COR-L47 (cell line): ENCODE data around the gene PRKAR1B.

Experiments
- DNase-seq: peaks from one replicate; lab custom pipeline; 2025; lab: John Stamatoyannopoulos, UW

Gene PRKAR1B

DNA sequence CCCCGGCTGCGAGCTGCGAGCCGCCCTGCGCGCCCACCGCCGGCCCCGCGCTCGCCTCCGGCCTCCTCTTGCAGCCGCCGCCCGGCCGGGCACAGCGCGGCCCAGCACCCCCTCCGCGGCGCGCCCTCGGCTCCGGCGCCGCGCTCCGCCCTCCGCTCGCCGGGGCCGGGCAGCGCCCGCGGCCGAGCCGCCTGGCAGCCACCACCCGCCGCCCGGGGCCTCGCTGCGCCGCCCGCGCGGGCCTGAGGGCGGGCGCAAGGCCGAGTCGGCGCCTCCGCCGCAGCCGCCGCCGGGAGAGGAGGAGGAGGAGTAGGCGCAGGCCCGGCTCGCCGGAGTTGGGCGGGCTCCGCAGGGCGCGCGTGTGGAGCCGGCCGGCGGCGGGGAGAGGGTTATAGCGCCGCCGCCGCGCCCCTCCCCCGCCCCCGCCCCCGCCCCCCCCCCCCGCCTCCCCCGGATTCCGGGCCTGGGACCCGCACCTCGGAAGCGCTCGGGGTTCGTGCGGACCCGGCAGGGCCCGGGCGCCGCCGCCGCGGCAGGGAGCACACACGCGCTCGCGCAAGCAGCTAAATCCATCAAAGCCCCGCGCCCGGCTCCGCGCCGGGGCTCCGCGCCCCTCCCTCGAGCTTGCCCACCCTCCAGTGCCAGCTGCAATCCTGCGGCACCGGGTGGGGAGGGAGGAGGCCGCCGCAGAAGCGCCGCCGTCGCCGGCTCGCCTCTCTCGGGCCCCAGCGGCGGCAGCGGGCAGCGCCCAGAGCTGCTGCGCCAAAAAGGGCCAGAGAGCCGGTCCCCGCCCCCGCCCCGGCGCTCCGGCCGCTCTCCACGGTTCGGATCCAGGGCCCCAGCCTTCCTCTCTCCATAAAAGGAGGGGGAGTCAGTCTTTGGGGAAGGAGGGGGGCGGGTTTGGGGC lies 207.3 kb downstream of the PRKAR1B start, which contains the start of gene PDGFA:
Gene PDGFA (minus strand): TSS at position 363 of the 907 bp plus-strand sequence. CDS start 845 bp downstream, outside the sequence.
- peak; percentile 26 for DNase-seq

DNA sequence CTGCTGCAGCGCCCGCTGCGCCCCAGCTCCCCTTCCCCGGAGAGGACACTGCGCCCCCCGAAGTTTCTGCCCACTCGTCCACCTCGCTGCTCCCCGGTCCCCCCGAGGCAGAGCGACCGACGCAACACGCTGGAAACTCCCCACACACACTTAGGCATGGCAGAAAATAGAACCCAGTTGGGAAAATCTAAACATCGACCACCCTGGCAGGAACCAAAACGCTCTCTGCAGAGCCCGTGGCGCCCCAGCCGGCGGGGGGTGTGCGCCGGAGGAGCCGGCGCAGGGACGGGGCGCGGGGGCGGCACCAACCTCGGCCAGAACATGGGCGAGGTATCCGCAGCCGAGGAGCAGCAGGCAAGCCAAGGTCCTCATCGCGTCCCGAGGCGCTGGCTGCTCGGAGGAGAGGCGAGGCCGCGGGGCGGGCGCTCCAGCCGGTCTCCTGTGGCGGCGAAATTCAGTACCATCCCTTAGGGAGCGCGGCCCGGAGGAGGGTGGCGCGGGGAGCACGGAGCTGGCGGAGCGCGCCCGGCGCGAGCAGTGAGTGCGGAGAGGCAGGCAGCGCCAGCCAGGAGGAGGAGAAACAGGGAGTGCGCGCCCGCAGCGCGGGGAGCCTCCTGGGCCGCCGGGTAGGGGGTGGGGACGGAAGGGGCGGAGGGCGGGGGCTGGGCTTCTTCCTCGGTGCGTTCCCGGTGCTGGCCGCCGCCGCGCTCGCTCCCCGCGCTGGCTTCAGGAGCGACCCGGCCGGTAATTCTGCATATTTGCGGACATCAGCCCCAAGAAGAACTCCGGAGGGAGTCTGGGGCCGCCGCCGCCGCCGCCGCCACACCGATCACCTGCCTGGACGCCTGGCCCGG lies 208.2 kb downstream of the PRKAR1B start:
- peak; percentile 54 for DNase-seq

DNA sequence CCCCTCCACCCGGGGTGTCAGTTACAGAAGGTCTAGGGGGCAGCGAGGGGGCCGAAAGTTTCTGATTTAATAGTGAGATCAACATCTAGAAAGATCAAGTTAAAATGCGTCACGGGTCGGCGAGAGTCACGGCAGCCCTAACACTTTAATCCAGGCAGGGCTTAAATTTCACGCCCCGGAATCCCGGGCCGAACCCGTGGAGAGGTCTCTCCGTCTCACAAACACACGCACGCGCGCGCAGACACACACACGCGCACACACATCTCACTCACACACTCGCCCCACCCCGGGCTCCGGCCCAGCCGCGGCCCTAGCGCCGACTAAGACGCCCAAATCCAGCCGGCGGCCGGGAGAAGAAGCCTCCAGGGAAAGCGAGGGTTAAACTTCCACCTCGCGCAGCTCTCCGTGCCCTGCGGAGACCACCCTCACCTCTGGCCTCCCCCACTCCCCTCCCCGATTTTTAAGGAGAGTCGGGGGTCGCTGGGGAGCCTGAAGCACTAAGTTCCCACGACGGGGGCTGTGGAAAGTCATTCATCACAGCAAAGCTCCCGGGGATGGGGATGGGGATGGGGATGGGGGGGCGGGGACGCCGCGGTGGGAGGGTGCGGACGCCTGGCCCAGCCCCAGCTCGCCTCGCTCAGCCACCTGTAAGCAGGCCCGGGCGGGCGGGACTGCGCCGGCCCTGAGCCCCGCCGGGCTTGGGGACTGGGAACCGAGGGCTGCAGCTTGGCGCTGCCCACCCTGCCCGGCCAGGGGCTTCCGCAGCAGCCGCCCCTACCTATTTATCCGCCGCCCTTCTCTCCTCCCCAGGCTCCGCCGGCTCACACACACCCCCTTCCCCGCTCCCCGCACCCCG lies 209.1 kb downstream of the PRKAR1B start:
- no peak for DNase-seq

DNA sequence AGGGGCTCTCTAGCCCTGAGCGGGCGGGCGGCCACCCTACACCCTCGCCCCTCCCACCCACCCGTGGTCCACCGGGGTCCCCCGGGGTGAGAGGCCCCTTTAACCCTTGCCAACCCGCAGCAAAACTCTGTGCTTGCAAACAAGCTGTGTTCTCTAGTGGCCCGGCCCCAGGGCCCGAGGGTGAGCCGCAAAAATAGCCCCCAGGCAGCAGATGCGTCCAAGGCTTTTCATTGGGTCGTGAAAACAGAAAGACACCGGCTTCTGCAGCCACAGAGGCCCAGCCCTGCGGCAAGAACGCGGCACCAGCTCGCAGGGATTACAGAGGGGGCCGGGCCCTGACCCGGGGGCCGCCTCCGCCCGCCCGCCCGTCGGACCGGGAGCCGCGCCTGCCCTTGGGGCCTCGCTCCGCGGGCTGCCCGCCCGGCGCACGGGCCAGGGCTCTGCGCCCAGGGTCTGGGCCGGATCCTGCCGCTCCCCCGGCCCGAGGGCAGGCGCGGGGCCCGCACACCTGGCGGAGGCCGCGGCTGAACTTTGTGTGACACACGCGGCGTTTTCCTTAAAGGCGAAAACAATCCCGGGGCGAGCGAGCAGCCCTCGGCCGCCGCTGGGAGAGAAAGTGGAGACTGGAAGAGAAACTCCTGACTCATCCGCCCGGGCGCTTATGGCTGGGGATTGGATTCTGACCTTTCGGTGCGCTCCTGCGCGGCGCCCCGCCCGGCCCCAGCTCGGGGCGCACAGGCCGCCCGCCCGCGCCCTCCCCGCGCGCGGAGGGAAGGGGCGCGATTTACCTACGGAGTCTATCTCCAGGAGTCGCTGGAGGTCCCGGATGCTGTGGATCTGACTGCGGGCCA lies 210.2 kb downstream of the PRKAR1B start:
- no peak for DNase-seq

DNA sequence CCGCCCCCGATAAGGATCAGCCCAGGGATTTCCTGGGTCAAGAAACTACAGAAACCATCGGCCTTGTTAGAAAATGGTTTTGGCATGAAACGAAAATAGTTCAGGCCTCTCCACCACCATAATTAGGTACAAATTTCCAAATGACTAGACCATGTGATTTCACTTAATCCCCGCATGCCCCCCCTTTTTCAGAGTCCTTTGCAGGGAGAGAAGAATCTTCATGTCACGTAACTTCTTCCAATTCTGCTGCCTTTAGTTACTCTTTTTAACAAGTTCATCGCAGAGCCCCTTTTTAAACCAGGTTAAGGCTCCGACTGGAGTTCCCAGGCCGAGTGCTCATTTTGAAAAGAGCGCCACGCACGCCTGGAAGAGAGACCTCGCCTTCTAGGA lies 210.9 kb downstream of the PRKAR1B start:
- DNase-seq: no peak

DNA sequence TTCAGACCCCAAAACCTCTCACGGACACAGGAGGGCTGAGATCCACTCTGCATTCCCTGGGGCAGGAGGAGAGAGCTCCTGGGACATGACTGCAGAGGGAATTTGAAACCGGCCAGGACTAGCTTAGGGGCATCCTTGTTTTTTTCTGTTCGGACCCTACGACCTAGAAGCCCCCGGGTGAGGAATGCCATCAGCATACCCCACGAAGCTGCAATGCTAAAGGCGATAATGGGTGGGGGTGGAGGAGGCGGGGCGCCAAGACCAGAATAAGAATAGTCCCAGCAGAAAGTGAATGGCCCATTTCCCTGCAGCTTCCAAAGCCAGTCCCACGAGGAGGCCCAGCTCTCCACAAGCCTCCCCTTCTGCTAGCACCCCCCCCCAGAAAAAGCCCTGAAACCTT lies 211.5 kb downstream of the PRKAR1B start:
- DNase-seq: no peak

DNA sequence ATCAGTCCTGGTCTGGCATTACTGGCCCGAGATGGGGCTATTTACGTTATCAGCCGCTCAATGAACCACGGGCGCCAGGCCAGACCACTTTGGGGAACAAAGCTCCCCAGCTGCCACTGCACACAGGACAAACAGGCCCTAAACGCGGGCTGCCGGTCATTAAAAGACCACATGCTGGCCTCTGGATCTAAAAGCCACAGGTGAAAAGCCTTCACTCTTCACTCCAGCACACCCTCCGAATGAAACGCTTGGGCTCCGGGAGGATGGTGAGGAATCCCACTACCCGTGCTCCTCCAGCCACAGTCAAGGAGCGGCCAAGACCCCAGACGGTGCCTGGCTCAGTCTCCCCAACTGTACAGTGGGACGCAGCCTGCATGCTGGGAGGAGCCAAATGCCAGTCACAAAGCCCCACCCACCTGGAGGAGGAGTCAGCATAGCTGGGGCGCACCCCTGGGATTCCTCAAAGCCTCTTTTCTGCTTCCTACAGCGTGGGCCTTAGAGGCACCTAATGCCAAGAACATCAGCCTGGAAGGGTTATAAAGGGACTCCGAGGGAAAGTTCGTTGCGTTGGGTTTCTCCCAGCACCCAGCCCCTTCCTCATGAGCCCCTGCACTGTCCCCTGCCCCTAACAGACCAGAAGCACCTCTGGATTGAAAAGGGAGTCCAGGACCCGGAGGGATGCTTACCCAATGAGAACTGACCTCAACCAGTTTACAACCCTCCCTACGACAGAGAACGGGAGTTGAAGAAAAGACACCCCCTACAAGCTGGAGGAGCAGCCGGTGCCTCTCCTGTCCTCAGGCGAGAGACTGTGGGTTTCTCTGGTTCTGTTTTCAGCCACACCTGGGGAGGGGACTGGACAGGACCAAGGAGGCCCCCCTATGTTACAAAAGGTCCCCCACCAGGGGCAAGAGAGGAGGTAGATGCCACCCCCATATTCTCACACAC lies 212.2 kb downstream of the PRKAR1B start:
- DNase-seq: peak; percentile 63

DNA sequence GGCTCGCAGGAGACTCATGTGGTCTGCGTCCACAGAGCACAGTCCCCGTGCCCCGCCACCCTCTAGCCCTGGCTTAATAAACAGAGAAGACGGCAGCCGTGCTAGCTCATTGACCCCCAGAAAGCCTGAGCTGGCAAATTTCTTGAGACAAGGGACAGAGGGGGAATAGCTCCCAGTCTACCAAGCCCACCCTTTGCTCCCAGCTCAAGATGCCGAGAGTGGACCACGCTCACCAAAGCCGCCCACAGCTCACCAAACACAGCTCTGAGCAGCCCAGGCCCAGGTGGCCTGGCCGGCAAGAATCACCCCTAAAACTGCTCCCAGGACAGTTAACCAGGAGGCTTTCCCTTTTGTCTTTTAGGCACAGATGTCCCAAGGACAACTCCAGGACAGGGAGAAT lies 212.8 kb downstream of the PRKAR1B start:
- DNase-seq: no peak

DNA sequence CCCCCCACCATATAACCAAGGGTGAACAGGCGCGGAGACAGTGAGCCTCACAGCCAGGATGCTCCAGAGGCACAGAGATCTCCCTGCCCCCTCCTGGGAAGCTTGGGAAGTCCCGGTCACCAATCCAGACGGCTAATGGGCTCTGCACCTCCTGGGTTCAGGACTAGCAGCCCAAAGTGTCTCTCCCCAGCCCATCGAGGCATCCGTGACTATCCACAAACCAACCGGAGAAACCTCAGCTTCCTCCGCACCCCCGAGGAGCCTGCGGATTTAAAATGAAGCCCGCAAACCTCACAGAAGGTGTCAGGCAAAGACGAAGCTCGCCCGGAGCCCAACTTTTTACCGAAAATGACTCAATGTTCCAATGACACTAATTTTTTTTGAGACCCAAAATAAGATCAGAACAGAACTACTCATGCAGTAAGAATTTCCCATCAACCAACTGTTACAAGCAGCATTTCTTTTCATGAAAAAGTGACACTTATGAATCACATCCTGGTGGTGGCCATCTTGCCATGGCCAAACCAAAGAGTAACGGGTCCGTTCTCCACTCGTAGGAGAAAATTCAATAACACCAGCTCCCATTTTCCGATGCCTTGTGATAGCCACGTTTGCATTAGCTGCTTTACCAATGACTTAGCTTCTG lies 213.4 kb downstream of the PRKAR1B start:
- no peak for DNase-seq

DNA sequence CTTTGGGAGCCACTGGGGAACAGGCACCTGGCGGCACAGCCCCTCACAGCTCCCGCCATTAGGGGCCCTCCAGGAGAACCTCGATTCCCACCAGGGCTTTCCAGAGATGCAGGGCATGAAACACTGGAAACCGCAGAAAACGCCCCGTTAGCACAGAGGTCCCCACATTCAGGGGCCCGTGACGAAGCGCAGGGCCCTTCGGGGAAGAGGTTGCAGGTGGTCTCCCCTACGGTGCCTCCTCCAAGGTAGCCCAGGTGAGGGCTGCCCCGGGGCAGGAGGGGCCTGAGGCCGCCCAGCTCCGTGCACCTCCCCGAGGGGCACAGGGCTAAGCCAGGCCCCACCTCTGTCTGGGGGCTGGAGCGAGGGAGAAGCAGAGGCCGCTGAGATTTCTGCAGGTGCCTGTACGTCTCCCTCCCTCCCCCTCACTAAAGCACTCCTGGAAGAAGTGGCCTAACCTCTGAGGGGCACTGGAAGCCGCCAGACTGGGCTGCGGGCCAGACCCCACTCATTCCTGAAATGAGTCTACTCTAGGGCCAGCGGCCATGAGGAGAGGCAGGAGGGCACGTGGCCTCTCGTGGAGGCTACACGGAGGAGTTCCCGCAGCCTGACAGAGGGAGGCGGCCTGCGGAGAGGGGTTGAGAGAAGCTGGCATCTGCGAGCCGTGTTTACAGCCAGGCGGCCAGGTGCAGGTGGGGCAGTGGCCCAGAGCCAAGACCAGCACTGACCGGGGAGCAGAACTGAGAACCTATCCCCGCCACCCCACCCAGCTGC lies 214.4 kb downstream of the PRKAR1B start:
- peak; percentile 74 for DNase-seq

DNA sequence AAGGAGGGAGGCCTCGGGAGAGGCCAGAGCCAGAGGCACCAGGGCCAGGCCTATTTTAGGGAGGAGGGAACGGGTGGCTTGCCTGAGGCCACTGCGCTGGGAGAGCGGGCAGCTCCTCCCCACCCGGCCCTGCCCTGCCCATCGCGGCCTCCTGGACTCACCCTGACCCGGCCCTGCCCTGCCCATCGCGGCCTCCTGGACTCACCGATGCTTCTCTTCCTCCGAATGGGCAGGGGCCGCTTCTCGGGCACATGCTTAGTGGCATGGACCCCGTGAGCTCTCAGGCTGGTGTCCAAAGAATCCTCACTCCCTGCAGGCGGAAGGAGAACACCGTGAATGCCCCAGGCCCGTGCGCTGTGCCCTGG lies 215.0 kb downstream of the PRKAR1B start:
- no peak for DNase-seq

DNA sequence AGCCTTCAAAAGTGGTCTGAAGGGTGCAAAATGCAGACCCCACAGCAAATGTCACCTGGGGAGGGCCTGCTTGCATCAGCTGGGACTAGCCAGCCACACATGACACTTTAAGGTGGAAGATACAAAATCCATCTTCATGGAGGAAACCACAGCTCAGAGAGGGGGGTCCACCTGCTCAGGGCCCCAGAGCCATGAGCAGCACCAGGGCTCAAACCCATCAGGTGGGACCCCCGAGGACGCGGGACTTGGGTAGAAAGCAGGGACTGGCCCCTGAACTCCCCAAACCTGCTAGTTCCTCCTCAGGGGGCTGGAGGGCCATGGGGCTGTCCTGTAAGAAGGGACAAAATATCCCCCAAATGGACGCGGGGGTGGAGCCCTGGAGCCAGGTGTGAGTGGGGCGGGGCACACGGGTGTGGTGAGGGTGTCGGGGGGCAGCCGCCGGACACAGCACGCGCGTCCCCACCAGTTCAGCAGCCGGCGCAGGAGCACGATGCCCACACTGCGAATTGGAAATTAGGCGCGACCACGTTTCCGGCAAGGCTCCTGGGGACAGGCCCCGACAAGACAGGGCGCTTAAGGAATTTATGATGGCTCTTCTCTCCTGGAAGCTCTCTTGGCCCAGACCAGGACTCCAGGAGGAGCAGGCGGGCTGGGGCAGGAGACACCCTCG lies 215.5 kb downstream of the PRKAR1B start:
- no peak for DNase-seq

DNA sequence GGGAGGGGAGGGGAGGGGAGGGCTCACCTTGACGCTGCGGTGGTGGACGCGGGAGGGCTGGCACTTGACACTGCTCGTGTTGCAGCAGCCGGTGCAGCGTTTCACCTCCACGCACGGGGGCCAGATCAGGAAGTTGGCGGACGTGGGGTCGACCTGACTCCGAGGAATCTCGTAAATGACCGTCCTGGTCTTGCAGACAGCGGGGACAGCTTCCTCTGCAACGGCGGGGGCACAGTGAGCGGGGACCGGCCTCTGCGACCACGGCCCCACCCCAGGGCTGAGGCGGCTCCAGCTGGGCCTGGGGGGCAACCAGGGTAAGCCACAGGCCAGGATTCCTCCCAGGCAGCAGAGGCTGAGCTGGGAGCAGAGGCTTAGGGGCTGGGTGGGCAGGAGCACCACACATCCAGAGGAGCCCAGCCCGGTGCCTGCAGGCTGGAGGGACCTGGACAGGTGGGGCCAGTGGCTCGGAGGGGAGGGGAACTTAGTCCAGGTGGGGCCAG lies 216.2 kb downstream of the PRKAR1B start:
- no peak for DNase-seq

DNA sequence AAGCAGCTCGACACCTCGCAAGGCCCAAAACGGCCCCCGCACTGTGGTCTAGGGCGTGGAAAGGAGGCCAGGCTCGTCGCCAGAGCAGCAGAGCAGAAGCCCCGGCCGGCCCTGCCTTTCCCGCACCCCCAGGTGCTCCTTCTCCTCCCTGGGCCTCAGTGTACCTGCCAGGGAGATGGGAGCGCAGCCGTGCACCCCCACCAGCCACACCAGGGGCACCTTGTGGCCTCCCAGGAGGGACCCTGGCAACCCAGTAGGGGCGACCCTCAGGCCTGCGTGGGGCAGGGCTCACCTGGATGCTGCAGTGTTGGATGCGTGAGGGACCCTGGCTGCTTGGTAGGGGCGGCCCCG lies 217.0 kb downstream of the PRKAR1B start:
- DNase-seq: no peak

DNA sequence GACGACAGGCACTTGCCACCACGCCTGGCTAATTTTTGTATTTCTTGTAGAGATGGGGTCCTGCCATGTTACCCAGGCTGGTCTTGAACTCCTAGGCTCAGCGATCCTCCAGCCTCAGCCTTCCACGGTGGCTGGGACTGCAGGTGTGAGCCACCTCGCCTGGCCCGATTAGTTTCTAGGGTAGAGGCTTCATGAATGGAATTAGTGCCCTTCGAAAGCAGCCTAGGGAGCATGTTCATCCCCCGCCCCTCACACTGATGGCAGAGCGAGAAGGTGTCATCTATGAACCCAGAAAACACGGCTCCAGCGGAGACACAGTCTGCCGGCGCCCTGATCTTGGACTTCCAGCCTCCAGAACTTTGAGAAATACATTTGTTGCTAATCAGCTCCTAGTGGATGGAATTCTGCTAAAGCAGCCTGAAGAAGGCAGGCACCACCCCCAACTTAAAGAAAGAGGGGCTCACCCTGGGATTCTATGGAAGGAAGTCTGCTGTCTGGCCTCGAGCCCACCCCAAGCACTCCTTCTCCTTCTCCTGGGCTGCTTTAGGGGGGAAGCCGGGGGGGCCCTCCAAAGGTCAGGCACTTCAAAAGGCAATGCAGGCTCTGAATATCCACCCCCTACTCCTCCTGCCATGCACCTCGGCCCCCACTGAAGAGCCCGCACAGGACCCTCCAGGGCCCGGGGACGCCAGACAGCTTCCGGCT lies 217.5 kb downstream of the PRKAR1B start:
- no peak for DNase-seq

DNA sequence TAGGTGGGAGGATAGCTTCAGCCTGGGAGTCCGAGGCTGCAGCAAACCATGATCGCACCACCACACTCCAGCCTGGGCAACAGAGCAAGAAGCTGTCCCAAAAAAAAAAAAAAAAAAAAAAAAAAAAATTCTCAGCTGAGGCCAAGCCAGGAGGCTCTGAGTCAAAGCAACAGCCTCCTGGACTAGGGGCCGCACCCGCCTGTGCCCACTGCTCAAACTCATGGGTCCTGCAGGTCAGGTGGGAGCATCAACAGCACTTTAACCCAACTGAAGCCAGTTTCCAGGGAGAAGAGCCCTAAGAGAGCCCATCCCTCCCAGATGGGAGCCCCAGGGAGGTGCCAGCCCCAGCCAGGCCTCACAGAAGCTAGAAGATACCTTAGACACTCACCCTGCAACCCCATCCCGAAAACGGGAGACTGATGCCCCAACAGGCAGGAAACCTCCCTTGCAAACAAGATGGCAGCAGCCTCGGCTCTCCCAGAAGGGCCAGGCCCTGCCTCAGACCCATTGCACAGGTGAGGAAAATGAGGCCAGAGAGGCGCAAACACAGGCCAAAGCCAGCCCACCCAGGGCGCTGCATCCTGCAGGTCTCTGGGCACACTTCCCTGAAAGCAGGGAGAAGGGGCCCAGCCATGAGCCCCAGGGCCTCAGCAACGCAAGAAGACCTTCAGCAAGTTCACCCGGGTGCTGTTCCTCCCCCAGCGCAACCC lies 218.5 kb downstream of the PRKAR1B start:
- DNase-seq: no peak
